ENCODE measurements around the gene ABCA13.

The ABCA13 gene

DNA sequence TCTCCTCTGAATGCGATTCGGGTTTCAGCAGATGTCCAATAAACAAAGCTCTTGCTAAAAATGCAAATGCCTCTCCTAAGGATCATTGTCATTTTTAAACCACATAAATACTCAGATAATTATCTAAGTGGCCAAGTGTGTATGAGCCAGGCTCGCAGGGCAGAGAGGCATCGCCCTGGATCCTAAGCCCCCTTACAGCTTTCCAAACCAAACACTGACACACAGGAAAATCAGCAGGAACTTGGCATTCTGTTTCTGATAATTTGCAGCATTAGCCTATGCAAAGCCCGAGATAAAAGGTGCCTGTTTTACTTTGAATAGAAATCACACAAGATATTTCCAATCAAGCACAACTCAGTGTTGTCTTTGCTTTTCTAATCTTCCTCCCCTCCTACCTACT, 134.4 kb downstream of the ABCA13 start:
- no peaks in the 10 kb centered on the region for H3K9me3 ChIP-seq (ENCODE audit: control insufficient read depth in 1 of 2, low read length in 2 of 2)
- no peaks in the 10 kb centered on the region for H3K4me1 ChIP-seq (ENCODE audit: control insufficient read depth in 1 of 2, insufficient read depth in 2 of 2, low read length in 2 of 2)
- H3K9ac ChIP-seq (ENCODE audit: low read depth in 1 of 2, low read length in 2 of 2): no peak overlapping the region
- no peak overlapping the region for H3K4me3 ChIP-seq (ENCODE audit: low read depth in 1 of 2, low read length in 2 of 2)
- no peaks in the 10 kb centered on the region for H3K36me3 ChIP-seq (ENCODE audit: control insufficient read depth in 1 of 2, insufficient read depth in 2 of 2, low read length in 2 of 2)
- no peaks in the 10 kb centered on the region for H3K27me3 ChIP-seq (ENCODE audit: control insufficient read depth in 1 of 2, insufficient read depth in 2 of 2, low read length in 2 of 2)
- no peak overlapping the region for H3K27ac ChIP-seq (ENCODE audit: low read depth, low read length)

DNA sequence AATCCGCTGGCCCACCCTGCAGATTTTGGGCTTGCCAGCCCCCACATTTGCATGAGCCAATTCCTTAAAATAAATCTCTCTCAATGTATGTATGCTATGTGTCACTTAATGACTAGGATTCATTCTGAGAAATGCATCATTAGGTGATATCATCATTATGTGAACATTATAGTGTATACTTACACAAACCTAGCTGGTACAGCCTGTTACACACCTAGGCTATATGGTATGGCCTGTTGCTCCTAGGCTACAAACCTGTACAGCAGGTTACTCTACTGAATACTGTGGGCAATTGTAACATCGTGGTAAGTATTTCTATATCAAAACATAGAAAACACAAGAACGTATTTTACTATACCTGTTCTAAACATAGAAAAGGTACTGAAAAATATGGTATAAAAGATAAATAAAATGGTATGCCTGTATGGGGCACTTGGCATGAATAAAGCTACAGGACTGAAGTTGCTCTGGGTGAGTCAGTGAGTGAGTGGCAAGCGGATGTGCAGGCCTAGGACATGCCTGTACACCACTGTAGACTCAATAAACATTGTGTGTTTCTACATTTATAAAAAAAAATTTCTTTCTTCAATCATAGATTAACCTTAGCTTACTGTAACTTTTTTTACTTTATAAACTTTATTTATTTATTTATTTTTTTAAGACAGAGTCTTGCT, 135.9 kb downstream of the ABCA13 start:
- no peak overlapping the region for H3K27ac ChIP-seq (ENCODE audit: low read depth, low read length)

DNA sequence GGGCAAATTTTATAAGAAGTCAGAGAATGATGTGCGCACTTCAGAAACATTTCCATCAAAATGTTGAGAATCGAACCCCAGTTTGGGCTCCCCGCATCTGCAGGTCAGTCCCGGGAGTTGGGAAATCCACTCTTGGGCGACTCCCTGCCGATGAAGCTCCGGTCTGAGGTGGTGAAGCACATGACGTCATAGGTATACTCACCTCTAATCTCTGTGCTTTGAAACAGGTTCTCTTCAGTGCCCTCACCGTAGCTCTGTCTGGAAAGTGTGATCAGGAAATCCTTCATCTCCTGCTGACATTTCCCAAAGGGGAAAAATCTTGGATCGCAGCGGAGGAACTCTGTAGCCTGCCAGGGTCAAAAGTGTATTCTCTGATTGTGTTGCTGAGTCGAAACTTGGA, 138.5 kb downstream of the ABCA13 start:
- Histone ChIP-seq H3K4me3 (ENCODE audit: low read depth in 1 of 2, low read length in 2 of 2) (no peak overlapping the region), H3K9ac (ENCODE audit: low read depth in 1 of 2, low read length in 2 of 2) (no peak overlapping the region), H3K27ac (ENCODE audit: low read depth, low read length) (no peak overlapping the region), H3K9me3 (ENCODE audit: control insufficient read depth in 1 of 2, low read length in 2 of 2) (no peaks in the 10 kb centered on the region), H3K4me1 (ENCODE audit: control insufficient read depth in 1 of 2, insufficient read depth in 2 of 2, low read length in 2 of 2) (no peaks in the 10 kb centered on the region), H3K36me3 (ENCODE audit: control insufficient read depth in 1 of 2, insufficient read depth in 2 of 2, low read length in 2 of 2) (no peaks in the 10 kb centered on the region), H3K27me3 (ENCODE audit: control insufficient read depth in 1 of 2, insufficient read depth in 2 of 2, low read length in 2 of 2) (no peaks in the 10 kb centered on the region)

More for the DNA sequence above, 135.9 kb downstream of the ABCA13 start:
- H3K27me3 ChIP-seq (ENCODE audit: control insufficient read depth in 1 of 2, insufficient read depth in 2 of 2, low read length in 2 of 2): no peaks in the 10 kb centered on the region
- H3K4me3 ChIP-seq (ENCODE audit: low read depth in 1 of 2, low read length in 2 of 2): no peak overlapping the region
- H3K4me1 ChIP-seq (ENCODE audit: control insufficient read depth in 1 of 2, insufficient read depth in 2 of 2, low read length in 2 of 2): no peaks in the 10 kb centered on the region
- H3K36me3 ChIP-seq (ENCODE audit: control insufficient read depth in 1 of 2, insufficient read depth in 2 of 2, low read length in 2 of 2): no peaks in the 10 kb centered on the region
- H3K9ac ChIP-seq (ENCODE audit: low read depth in 1 of 2, low read length in 2 of 2): no peak overlapping the region
- H3K9me3 ChIP-seq (ENCODE audit: control insufficient read depth in 1 of 2, low read length in 2 of 2): no peaks in the 10 kb centered on the region

DNA sequence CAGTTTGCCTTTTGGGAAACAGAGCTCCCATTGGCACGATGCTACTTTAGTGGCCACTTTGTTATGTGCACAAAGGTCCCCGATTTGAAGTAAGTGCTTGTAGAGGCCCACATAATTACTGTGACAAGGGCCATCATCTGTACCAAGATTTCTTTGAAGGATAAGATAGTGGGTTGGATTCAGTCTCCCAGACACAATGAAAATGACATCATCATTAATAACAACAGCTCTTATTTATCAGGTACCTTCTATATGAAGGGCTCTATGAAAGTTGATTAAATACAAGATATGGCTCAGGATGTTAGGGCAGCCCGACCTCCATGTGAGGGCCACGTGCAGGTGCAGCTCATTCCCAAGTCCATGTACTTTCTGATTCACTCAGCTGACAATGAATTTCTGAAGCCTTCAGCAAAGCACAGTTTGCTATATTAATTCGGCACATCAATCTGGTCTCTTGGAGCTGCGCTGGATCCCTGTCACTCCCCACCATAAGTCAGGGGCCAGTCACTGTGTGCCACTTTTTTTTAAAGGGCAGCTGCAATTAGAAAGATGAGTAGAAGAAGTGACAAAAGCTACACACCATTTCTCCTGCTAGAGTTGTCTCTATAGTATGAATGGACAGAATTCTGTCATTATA, 140.3 kb downstream of the ABCA13 start:
- Histone ChIP-seq H3K4me3 (ENCODE audit: low read depth in 1 of 2, low read length in 2 of 2) (no peak overlapping the region), H3K27ac (ENCODE audit: low read depth, low read length) (no peak overlapping the region), H3K36me3 (ENCODE audit: control insufficient read depth in 1 of 2, insufficient read depth in 2 of 2, low read length in 2 of 2) (no peaks in the 10 kb centered on the region), H3K4me1 (ENCODE audit: control insufficient read depth in 1 of 2, insufficient read depth in 2 of 2, low read length in 2 of 2) (no peaks in the 10 kb centered on the region), H3K9me3 (ENCODE audit: control insufficient read depth in 1 of 2, low read length in 2 of 2) (no peaks in the 10 kb centered on the region), H3K9ac (ENCODE audit: low read depth in 1 of 2, low read length in 2 of 2) (no peak overlapping the region), H3K27me3 (ENCODE audit: control insufficient read depth in 1 of 2, insufficient read depth in 2 of 2, low read length in 2 of 2) (no peaks in the 10 kb centered on the region)

DNA sequence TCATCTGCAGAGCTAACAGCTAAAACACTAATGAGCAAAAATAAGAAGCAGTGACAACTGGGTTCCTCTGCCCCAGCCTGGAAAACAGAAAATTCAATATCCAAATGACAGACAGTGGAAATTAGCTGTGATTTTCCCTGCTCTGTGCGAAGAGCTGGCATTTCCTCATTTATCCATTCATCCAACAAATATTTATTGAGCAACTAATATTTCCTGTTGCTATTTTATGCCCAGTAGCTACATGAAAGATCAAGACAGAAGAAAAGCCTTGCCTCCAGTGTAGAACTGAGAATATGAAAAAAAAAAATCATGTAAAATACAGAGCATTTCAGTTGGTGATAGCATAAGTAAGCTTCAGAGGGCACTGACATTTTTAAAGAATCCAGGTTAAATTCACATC, 140.9 kb downstream of the ABCA13 start:
- Histone ChIP-seq H3K4me1 (ENCODE audit: control insufficient read depth in 1 of 2, insufficient read depth in 2 of 2, low read length in 2 of 2) (no peaks in the 10 kb centered on the region), H3K4me3 (ENCODE audit: low read depth in 1 of 2, low read length in 2 of 2) (no peak overlapping the region), H3K36me3 (ENCODE audit: control insufficient read depth in 1 of 2, insufficient read depth in 2 of 2, low read length in 2 of 2) (no peaks in the 10 kb centered on the region), H3K9me3 (ENCODE audit: control insufficient read depth in 1 of 2, low read length in 2 of 2) (no peaks in the 10 kb centered on the region), H3K9ac (ENCODE audit: low read depth in 1 of 2, low read length in 2 of 2) (no peak overlapping the region), H3K27me3 (ENCODE audit: control insufficient read depth in 1 of 2, insufficient read depth in 2 of 2, low read length in 2 of 2) (no peaks in the 10 kb centered on the region), H3K27ac (ENCODE audit: low read depth, low read length) (no peak overlapping the region)

DNA sequence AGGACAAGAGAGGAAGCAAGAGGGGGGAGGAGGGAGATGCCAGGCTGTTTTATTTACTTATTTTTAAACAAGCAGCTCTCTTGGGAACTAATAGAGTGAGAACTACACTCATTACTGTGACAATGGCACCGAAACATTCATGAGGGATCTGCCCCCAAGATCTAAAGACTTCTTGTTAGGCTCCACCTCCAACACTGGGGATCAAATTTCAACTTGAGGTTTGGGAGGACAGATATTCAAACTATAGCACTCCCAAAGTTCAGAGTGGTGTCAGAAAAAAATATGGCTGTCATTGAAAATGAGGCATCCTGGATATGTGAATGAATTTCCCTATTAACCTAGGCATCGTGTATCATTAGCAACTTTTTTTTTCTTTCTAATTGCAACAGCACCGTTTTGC, 145.5 kb downstream of the ABCA13 start:
- no peaks in the 10 kb centered on the region for H3K4me1 ChIP-seq (ENCODE audit: control insufficient read depth in 1 of 2, insufficient read depth in 2 of 2, low read length in 2 of 2)
- no peaks in the 10 kb centered on the region for H3K27me3 ChIP-seq (ENCODE audit: control insufficient read depth in 1 of 2, insufficient read depth in 2 of 2, low read length in 2 of 2)
- H3K9ac ChIP-seq (ENCODE audit: low read depth in 1 of 2, low read length in 2 of 2): no peak overlapping the region
- H3K27ac ChIP-seq (ENCODE audit: low read depth, low read length): no peak overlapping the region
- H3K9me3 ChIP-seq (ENCODE audit: control insufficient read depth in 1 of 2, low read length in 2 of 2): no peaks in the 10 kb centered on the region
- no peaks in the 10 kb centered on the region for H3K36me3 ChIP-seq (ENCODE audit: control insufficient read depth in 1 of 2, insufficient read depth in 2 of 2, low read length in 2 of 2)
- H3K4me3 ChIP-seq (ENCODE audit: low read depth in 1 of 2, low read length in 2 of 2): no peak overlapping the region

DNA sequence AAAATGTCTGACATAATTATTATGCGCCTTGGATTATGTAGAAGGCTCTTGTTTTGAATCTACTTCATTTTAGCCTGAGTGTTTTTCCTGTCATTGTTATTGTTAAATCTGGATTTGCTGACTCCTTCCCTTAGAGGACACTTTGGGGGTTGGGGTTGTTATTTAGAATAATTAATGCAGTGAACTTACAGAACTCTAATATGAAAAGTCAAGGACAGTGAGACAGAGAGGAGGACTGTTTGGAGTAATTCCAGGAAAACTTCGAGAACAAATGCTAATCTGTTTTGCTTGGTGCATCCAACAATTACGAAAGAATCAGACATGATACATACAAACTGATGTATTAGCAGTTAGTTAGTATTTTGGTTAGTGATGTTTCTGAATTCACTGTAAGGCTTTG, 146.1 kb downstream of the ABCA13 start:
- Histone ChIP-seq H3K36me3 (ENCODE audit: control insufficient read depth in 1 of 2, insufficient read depth in 2 of 2, low read length in 2 of 2) (no peaks in the 10 kb centered on the region), H3K27ac (ENCODE audit: low read depth, low read length) (no peak overlapping the region), H3K4me3 (ENCODE audit: low read depth in 1 of 2, low read length in 2 of 2) (no peak overlapping the region)

DNA sequence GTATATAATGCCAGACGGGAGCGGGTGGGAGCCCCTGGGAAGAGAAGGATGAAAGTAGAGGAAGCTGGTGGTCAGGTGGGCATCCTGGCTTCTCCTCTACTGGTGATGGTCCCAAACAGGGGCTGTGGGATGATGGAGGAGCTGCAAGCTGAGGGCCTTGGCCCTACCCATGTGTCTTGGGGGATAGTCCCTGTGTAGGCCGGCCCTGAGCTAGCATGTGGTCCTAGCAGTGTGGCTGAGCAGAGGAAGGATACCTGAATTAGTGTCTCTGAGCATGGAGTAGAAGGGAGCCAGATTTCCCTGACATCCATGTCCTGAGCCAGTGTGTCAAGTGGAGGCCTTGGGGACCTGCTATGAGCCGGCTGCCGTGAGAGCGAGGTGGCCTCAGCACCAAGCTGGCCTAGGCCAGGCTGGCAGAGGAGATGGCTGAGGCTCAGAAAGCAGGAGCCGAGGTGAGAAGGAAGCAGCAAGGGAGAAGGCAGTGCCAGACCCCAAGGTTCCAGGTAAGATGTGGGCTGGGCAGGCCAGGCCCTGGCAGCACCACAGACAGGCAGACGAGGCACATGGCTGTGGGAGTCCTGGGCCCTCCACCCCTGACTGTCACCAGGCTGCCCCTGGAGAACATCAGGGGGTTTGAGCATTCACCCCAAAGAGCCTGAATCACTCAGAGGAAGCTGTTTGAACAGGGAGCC, 150.2 kb downstream of the ABCA13 start:
- H3K27ac ChIP-seq (ENCODE audit: low read depth, low read length): no peak overlapping the region
- no peak overlapping the region for H3K4me3 ChIP-seq (ENCODE audit: low read depth in 1 of 2, low read length in 2 of 2)
- no peak overlapping the region for H3K9ac ChIP-seq (ENCODE audit: low read depth in 1 of 2, low read length in 2 of 2)
- H3K9me3 ChIP-seq (ENCODE audit: control insufficient read depth in 1 of 2, low read length in 2 of 2): peaks cover 7 to 9% of the 10 kb centered on the region in 2 donors
- H3K27me3 ChIP-seq (ENCODE audit: control insufficient read depth in 1 of 2, insufficient read depth in 2 of 2, low read length in 2 of 2): no peaks in the 10 kb centered on the region
- H3K4me1 ChIP-seq (ENCODE audit: control insufficient read depth in 1 of 2, insufficient read depth in 2 of 2, low read length in 2 of 2): no peaks in the 10 kb centered on the region
- no peaks in the 10 kb centered on the region for H3K36me3 ChIP-seq (ENCODE audit: control insufficient read depth in 1 of 2, insufficient read depth in 2 of 2, low read length in 2 of 2)

More for the DNA sequence above, 146.1 kb downstream of the ABCA13 start:
- no peaks in the 10 kb centered on the region for H3K9me3 ChIP-seq (ENCODE audit: control insufficient read depth in 1 of 2, low read length in 2 of 2)
- no peaks in the 10 kb centered on the region for H3K4me1 ChIP-seq (ENCODE audit: control insufficient read depth in 1 of 2, insufficient read depth in 2 of 2, low read length in 2 of 2)
- H3K27me3 ChIP-seq (ENCODE audit: control insufficient read depth in 1 of 2, insufficient read depth in 2 of 2, low read length in 2 of 2): no peaks in the 10 kb centered on the region
- no peak overlapping the region for H3K9ac ChIP-seq (ENCODE audit: low read depth in 1 of 2, low read length in 2 of 2)

DNA sequence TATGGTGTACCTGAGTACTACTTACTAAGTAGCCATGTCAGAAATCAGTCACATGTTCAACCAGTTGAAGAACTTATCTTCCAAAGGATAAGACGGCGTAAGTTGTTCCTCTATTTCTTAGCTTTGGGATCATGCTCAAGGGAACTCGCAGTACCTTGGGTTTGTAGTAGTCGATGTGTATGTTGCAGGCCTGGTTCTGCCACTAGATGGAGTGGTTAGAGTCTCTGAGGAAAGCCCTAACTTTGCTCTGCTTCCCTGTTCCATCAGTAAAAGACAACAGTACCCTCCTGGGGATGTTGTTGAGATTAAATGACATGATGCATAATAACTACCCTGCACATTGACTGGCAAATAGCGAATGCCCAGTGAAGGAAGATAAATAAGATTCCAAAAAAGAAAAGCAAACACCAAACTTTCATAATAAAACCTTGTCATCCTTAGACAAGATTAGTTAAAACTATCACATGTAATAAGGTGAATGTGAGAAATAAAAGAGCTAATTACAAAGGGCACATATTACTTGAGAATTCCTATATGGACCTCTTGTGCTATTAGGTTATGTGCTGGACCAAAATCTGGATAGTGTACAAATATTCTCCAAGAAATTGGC, 165.9 kb downstream of the ABCA13 start:
- no peak overlapping the region for H3K9ac ChIP-seq (ENCODE audit: low read depth in 1 of 2, low read length in 2 of 2)
- H3K4me1 ChIP-seq (ENCODE audit: control insufficient read depth in 1 of 2, insufficient read depth in 2 of 2, low read length in 2 of 2): no peaks in the 10 kb centered on the region
- no peaks in the 10 kb centered on the region for H3K9me3 ChIP-seq (ENCODE audit: control insufficient read depth in 1 of 2, low read length in 2 of 2)
- H3K27ac ChIP-seq (ENCODE audit: low read depth, low read length): no peak overlapping the region
- H3K27me3 ChIP-seq (ENCODE audit: control insufficient read depth in 1 of 2, insufficient read depth in 2 of 2, low read length in 2 of 2): no peaks in the 10 kb centered on the region
- no peaks in the 10 kb centered on the region for H3K36me3 ChIP-seq (ENCODE audit: control insufficient read depth in 1 of 2, insufficient read depth in 2 of 2, low read length in 2 of 2)
- H3K4me3 ChIP-seq (ENCODE audit: low read depth in 1 of 2, low read length in 2 of 2): no peak overlapping the region

DNA sequence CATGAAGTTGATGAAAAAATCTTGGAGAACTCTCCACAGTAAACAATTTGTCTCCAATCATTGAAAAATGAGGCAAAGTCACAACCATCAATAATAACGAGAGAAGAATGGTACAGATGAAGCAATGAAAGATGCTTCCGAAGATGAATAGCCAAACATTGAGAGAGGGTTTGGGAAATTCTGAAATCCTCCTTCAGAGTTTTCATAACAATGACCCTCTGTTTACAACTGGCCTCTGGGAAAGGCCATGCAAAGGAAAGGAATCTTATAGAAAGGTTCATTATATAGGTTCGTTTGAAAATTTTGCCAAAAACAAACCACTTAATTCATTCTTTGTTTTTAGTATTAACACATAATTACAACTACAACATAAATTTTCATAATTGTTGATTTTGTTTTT, 166.5 kb downstream of the ABCA13 start:
- no peak overlapping the region for H3K9ac ChIP-seq (ENCODE audit: low read depth in 1 of 2, low read length in 2 of 2)
- H3K4me3 ChIP-seq (ENCODE audit: low read depth in 1 of 2, low read length in 2 of 2): no peak overlapping the region
- no peak overlapping the region for H3K27ac ChIP-seq (ENCODE audit: low read depth, low read length)
- H3K36me3 ChIP-seq (ENCODE audit: control insufficient read depth in 1 of 2, insufficient read depth in 2 of 2, low read length in 2 of 2): no peaks in the 10 kb centered on the region
- H3K9me3 ChIP-seq (ENCODE audit: control insufficient read depth in 1 of 2, low read length in 2 of 2): no peaks in the 10 kb centered on the region
- no peaks in the 10 kb centered on the region for H3K4me1 ChIP-seq (ENCODE audit: control insufficient read depth in 1 of 2, insufficient read depth in 2 of 2, low read length in 2 of 2)
- H3K27me3 ChIP-seq (ENCODE audit: control insufficient read depth in 1 of 2, insufficient read depth in 2 of 2, low read length in 2 of 2): no peaks in the 10 kb centered on the region

All from duodenal mucosa (tissue), 2 donors.